HepG2 (cell line): ENCODE results near the gene GRM7. TPM values are rescaled to one million over a fixed set of nuclear protein-coding genes. Genes with fewer than 3 reads are reported as not detected.

Source experiments
- SIX4 ChIP-seq: sonication (generic); formaldehyde crosslinking; IDR thresholded peaks from 2 replicates; pipeline ENCODE4 v1.4.0; 2020; ENCODE audit warnings: missing genetic modification reagents
- ZBTB46 ChIP-seq: sonication (generic); formaldehyde crosslinking; IDR thresholded peaks from 2 replicates; pipeline ENCODE4 v1.4.0; 2020; ENCODE audit warnings: mild to moderate bottlenecking, missing genetic modification reagents, borderline replicate concordance
- polyA plus RNA-seq, 8 experiments: library from polyadenylated mRNA; depleted of rRNA in 3 of 8; stranded (reverse) in 7 of 8; unstranded in 1 of 8; fragments of >200 nt; fragmentation: Illumina TruSeq in 4 of 8; extraction: Trizol in 4 of 8; gene quantifications; 2 replicates each; pipeline versions ENCODE4 v1.2.1 to v1.2.3, GENCODE V29; 2011 to 2016; ENCODE audit warnings: low read depth in 4 of 8, missing spikeins in 1 of 8, mixed read lengths in 1 of 8; ENCODE audit not compliant: insufficient read depth in 1 of 8
- total RNA-seq, 5 experiments: library from RNA; depleted of rRNA; stranded (reverse); fragments of >200 nt; fragmentation: Illumina TruSeq; extraction: Trizol; gene quantifications; 2 replicates each; pipeline ENCODE4 v1.2.3, GENCODE V29; 2016; ENCODE audit warnings: low read depth in 1 of 5
- TF ChIP-seq, protein P1 (sequence below), 2 experiments: fragments of 450-650 bp in 1 of 2; sonication (generic) in 1 of 2; formaldehyde crosslinking in 1 of 2; IDR thresholded peaks; 2 replicates each; pipeline versions ENCODE4 v1.6.1 to v1.8.0; 2016 to 2022; ENCODE audit warnings: antibody characterized with exemption in 1 of 2, mild to moderate bottlenecking in 1 of 2, missing genetic modification reagents in 1 of 2
- TF ChIP-seq, protein P2 (sequence below), 2 experiments: IDR thresholded peaks; 2 replicates each; pipeline ENCODE4 v1.6.1; 2011 to 2012; ENCODE audit warnings: low read length in 2 of 2, borderline replicate concordance in 1 of 2, low read depth in 1 of 2, mild to moderate bottlenecking in 1 of 2, moderate library complexity in 1 of 2

GRM7 gene
- total and polyA plus RNA-seq, 2 of the 13 experiments (the other 11 are each of a cell fraction or from before 2014, with no cell fraction given): not detected

- TF ChIP-seq, protein P1, sequence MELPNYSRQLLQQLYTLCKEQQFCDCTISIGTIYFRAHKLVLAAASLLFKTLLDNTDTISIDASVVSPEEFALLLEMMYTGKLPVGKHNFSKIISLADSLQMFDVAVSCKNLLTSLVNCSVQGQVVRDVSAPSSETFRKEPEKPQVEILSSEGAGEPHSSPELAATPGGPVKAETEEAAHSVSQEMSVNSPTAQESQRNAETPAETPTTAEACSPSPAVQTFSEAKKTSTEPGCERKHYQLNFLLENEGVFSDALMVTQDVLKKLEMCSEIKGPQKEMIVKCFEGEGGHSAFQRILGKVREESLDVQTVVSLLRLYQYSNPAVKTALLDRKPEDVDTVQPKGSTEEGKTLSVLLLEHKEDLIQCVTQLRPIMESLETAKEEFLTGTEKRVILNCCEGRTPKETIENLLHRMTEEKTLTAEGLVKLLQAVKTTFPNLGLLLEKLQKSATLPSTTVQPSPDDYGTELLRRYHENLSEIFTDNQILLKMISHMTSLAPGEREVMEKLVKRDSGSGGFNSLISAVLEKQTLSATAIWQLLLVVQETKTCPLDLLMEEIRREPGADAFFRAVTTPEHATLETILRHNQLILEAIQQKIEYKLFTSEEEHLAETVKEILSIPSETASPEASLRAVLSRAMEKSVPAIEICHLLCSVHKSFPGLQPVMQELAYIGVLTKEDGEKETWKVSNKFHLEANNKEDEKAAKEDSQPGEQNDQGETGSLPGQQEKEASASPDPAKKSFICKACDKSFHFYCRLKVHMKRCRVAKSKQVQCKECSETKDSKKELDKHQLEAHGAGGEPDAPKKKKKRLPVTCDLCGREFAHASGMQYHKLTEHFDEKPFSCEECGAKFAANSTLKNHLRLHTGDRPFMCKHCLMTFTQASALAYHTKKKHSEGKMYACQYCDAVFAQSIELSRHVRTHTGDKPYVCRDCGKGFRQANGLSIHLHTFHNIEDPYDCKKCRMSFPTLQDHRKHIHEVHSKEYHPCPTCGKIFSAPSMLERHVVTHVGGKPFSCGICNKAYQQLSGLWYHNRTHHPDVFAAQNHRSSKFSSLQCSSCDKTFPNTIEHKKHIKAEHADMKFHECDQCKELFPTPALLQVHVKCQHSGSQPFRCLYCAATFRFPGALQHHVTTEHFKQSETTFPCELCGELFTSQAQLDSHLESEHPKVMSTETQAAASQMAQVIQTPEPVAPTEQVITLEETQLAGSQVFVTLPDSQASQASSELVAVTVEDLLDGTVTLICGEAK (IDR thresholded peaks at IDR 0.05): no peak
- TF ChIP-seq, protein P1 (CRISPR knock-in tag; IDR thresholded peaks at IDR 0.05): no peak
- TF ChIP-seq ZBTB46 (CRISPR knock-in tag): no peak
- TF ChIP-seq, protein P2, sequence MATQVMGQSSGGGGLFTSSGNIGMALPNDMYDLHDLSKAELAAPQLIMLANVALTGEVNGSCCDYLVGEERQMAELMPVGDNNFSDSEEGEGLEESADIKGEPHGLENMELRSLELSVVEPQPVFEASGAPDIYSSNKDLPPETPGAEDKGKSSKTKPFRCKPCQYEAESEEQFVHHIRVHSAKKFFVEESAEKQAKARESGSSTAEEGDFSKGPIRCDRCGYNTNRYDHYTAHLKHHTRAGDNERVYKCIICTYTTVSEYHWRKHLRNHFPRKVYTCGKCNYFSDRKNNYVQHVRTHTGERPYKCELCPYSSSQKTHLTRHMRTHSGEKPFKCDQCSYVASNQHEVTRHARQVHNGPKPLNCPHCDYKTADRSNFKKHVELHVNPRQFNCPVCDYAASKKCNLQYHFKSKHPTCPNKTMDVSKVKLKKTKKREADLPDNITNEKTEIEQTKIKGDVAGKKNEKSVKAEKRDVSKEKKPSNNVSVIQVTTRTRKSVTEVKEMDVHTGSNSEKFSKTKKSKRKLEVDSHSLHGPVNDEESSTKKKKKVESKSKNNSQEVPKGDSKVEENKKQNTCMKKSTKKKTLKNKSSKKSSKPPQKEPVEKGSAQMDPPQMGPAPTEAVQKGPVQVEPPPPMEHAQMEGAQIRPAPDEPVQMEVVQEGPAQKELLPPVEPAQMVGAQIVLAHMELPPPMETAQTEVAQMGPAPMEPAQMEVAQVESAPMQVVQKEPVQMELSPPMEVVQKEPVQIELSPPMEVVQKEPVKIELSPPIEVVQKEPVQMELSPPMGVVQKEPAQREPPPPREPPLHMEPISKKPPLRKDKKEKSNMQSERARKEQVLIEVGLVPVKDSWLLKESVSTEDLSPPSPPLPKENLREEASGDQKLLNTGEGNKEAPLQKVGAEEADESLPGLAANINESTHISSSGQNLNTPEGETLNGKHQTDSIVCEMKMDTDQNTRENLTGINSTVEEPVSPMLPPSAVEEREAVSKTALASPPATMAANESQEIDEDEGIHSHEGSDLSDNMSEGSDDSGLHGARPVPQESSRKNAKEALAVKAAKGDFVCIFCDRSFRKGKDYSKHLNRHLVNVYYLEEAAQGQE (IDR thresholded peaks at IDR 0.05; ENCODE audit: borderline replicate concordance in 1 of 2, low read depth in 1 of 2, low read length in 2 of 2): no peak
- TF ChIP-seq SIX4 (CRISPR knock-in tag): no peak
Observed at GRCh38 chr3:7263347-7264195, 402.7 kb downstream of the GRM7 start (continued).
